ENCODE measurements around the gene TMEM185B.
"Not testable (repeated sequence)": the region's sequence is repeated elsewhere in the genome, so short reads cannot be mapped to it uniquely, and the experiment has no call there.

The TMEM185B gene

DNA sequence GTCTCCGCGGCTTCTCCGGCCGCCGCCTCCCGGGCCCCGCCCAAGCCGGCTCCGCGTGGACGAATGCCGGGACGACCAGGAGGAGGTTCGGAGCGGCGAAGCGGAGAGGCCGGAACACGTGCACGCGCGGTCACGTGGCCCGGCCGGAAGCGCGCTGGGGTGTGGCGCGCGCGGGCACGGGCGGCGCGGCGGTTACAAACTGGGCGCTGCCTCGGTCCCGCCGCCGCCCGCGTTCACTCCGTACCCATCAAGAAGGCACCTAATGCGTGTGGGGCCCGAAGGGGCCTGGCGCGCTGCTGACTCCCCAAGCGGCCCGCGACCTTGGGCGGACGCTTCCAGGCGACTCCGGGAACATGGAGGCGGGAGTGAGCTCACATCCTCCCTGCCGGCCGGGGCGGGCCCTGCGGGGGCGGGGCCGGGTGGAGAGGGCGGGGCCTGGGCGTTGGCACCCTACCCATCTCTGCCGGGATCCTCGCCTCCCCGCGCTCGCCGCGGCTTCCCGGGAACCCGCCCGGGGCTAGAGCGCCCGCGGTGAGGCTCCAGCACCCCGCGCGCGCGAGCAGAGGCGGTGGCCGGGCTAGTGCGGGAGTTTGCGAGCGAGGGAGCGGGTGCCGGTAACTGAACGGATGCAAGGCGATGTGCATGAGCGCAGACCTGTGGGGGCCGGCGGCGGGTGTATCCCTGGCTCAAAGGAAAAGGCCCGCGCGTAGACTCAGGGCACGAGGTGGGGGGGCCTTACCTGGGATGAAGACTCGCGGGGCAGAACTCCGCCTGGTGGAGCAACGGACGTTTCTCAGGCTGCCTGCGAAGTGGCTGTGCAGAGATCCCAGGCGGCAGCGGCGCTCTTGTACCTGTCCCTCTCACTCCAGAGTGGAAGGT is at the start of gene TMEM185B:
TSS of gene TMEM185B (minus strand) at position 367 of the 879 bp plus-strand sequence. CDS start 424 bp downstream, outside the sequence.
- peak within 1 kb of the TSS; percentile 61 for H3K4me3 ChIP-seq (ENCODE audit: low read length)
- H3K4me1 ChIP-seq (ENCODE audit: control insufficient read depth, insufficient read depth, low read length), result peaks cover 19% of the 10 kb centered on the region
- H3K9ac ChIP-seq (ENCODE audit: low read length), result peak within 1 kb of the TSS; percentile 71
- H3K36me3 ChIP-seq (ENCODE audit: control insufficient read depth, insufficient read depth, low read length), result no peaks in the 10 kb centered on the region
- H3K9me3 ChIP-seq (ENCODE audit: control insufficient read depth, low read length), result no peaks in the 10 kb centered on the region
- peaks cover 5% of the 10 kb centered on the region for H3K27me3 ChIP-seq (ENCODE audit: control insufficient read depth, insufficient read depth, low read length)

DNA sequence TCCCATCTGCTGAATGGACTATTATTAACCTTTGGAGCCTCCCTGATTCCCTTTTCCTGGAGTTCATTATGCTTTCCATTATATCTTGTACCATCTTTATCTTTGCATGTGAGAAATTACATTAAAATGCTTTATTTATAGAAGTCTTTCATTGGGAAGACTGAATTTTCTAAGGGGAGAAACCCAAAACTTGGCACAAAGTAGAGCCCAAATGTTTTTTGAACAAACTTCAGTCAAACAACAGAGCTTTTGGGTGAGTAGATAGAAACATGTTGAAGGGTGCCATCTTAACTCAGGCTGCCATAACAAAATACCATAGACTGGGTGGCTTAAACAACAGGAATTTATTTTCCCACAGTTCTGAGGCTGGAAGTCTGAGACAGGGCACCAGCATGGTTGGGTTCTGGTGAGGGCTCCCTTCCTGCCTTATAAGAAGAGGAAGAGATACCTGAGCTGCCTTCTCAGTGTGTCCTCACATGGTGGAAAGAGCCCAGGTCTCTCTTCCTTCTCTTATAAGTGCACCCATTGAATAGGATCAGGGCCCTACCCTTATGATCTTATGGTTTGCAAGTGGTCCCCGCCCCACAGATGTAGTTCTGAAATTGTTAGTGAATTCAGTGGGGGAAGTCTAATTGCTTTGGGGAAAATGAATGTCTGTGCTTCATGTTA is 48.6 kb upstream of the TMEM185B start:
- H3K9me3 ChIP-seq (ENCODE audit: control insufficient read depth, low read length), result no peaks in the 10 kb centered on the region
- H3K27me3 ChIP-seq (ENCODE audit: control insufficient read depth, insufficient read depth, low read length), result no peaks in the 10 kb centered on the region
- peaks cover 3% of the 10 kb centered on the region for H3K36me3 ChIP-seq (ENCODE audit: control insufficient read depth, insufficient read depth, low read length)
- no peak overlapping the region for H3K4me3 ChIP-seq (ENCODE audit: low read length)
- H3K9ac ChIP-seq (ENCODE audit: low read length), result no peak overlapping the region
- no peaks in the 10 kb centered on the region for H3K4me1 ChIP-seq (ENCODE audit: control insufficient read depth, insufficient read depth, low read length)

DNA sequence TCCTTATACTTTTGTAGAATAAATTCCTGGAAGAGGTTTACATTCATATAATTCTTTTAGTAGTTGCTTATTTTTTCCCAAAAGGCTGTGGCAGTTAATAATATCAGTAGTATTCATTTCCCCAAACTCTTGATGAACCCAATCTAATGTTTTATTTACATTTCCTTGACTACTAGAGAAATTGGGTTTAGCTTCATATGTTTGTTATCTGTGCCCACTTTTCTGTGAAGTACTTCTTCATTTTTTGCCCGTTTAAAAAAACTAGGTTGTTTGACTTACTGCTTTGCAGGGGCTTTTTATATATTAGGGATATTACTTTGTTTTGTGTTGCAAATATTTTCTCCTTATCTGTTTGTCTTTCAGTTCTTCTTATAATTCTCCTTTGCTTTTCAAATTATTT is 46.6 kb upstream of the TMEM185B start:
- Histone ChIP-seq H3K4me1 (ENCODE audit: control insufficient read depth, insufficient read depth, low read length) (no peaks in the 10 kb centered on the region), H3K36me3 (ENCODE audit: control insufficient read depth, insufficient read depth, low read length) (peaks cover 3% of the 10 kb centered on the region), H3K27me3 (ENCODE audit: control insufficient read depth, insufficient read depth, low read length) (no peaks in the 10 kb centered on the region), H3K4me3 (ENCODE audit: low read length) (no peak overlapping the region), H3K9me3 (ENCODE audit: control insufficient read depth, low read length) (no peaks in the 10 kb centered on the region), H3K9ac (ENCODE audit: low read length) (no peak overlapping the region)

DNA sequence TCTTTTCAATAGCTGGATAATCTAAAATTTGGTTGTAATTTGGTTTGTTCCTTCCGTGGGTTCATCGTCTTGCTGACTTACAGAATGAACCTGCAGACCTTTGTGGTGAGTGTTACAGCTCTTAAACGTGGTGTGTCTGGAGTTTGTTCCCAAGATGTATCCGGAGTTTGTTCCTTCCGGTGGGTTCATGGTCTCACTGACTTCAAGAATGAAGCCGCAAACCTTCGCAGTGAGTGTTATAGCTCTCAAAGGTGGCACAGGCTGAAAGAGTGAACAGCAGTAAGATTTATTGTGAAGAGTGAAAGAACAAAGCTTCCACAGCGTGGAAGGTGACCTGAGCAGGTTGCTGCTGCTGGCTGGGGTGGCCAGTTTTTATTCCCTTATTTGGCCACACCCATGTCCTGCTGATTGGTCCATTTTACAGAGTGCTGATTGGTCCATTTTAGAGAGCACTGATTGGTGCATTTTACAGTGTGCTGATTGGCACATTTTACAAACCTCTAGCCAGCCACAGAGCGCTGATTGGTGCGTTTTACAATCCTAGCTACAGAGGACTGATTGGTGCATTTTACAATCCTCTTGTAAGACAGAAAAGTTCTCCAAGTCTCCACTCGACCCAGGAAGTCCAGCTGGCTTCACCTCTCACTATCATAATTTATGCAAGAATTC is 46.0 kb upstream of the TMEM185B start:
- no peak overlapping the region for H3K4me3 ChIP-seq (ENCODE audit: low read length)
- no peak overlapping the region for H3K9ac ChIP-seq (ENCODE audit: low read length)
- H3K36me3 ChIP-seq (ENCODE audit: control insufficient read depth, insufficient read depth, low read length), result peaks cover 3% of the 10 kb centered on the region
- no peaks in the 10 kb centered on the region for H3K4me1 ChIP-seq (ENCODE audit: control insufficient read depth, insufficient read depth, low read length)
- H3K9me3 ChIP-seq (ENCODE audit: control insufficient read depth, low read length), result no peaks in the 10 kb centered on the region
- no peaks in the 10 kb centered on the region for H3K27me3 ChIP-seq (ENCODE audit: control insufficient read depth, insufficient read depth, low read length)

DNA sequence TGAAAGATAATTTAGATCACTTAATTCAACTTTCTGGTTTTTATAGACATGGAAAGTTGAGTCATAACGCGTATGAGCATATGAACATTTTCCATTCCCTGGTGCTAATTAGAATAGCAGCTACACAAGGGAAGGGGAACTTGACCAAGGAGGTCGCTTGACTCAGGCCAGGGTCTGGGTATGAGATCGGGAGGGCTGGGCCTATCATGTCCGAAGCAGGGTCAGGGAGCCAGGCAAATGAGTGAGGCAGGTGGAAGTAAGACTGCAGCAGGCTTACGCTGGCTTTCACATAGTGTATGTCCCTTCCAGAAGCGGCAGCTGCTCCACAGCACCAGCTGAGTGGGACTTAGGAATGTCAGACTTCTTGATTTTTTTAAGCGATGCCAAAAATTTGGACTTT is 44.1 kb upstream of the TMEM185B start:
- Histone ChIP-seq H3K4me3 (ENCODE audit: low read length) (no peak overlapping the region), H3K9ac (ENCODE audit: low read length) (no peak overlapping the region), H3K9me3 (ENCODE audit: control insufficient read depth, low read length) (no peaks in the 10 kb centered on the region), H3K4me1 (ENCODE audit: control insufficient read depth, insufficient read depth, low read length) (peaks cover 4% of the 10 kb centered on the region), H3K36me3 (ENCODE audit: control insufficient read depth, insufficient read depth, low read length) (peaks cover 3% of the 10 kb centered on the region), H3K27me3 (ENCODE audit: control insufficient read depth, insufficient read depth, low read length) (no peaks in the 10 kb centered on the region)

DNA sequence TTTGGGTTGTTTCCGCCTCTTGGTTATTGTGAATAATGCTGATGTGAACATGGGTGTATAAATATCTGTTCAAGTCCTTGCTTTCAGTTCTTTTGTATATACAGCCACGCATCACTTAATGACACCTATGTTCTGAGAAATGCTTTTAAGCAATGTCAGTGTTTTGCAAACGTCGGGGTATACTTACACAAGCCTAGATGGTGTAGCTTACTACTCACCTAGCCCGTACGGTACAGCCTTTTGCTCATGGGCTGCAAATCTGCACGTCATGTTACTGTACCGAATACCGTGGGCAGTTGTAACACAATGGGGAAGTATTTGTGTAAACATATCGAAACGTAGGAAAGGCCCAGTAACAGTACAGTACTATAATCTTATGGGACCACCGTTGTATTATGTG is 41.8 kb upstream of the TMEM185B start:
- Histone ChIP-seq H3K4me3 (ENCODE audit: low read length) (no peak overlapping the region), H3K9ac (ENCODE audit: low read length) (no peak overlapping the region), H3K4me1 (ENCODE audit: control insufficient read depth, insufficient read depth, low read length) (peaks cover 5% of the 10 kb centered on the region), H3K36me3 (ENCODE audit: control insufficient read depth, insufficient read depth, low read length) (peaks cover 3% of the 10 kb centered on the region), H3K27me3 (ENCODE audit: control insufficient read depth, insufficient read depth, low read length) (no peaks in the 10 kb centered on the region), H3K9me3 (ENCODE audit: control insufficient read depth, low read length) (peaks cover 5% of the 10 kb centered on the region)

DNA sequence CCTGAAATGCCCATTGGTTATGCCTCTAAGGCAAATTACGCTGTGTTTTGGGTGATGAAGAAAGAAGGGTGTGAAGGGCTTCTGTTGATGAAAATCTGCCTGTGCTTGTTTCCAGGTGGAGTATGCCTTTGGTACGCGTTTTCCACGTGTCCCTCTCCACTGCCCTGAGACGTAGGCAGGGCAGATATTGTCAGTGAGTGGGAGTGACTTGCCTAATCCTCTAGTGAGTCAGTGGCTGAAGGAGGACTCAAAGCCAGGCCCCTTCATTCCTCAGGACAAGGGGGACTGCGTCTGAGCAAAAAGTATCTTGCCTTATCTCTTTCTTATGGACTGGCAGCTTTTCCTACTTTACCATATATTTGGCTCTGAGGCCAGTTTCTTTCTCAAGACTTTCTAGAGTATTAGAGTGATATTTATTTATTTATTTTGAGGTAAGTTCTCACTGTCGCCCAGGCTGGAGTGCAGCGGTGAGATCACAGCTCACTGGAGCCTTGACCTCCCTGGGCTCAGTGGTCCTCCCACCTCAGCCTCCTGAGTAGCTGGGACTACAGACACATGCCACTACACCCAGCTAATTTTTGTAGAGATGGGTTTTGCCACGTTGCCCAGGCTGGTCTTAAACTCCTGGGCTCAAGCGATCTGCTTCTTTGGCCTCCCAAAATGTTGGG is 39.7 kb upstream of the TMEM185B start:
- Histone ChIP-seq H3K27me3 (ENCODE audit: control insufficient read depth, insufficient read depth, low read length) (no peaks in the 10 kb centered on the region), H3K4me3 (ENCODE audit: low read length) (no peak overlapping the region), H3K36me3 (ENCODE audit: control insufficient read depth, insufficient read depth, low read length) (no peaks in the 10 kb centered on the region), H3K9ac (ENCODE audit: low read length) (no peak overlapping the region), H3K9me3 (ENCODE audit: control insufficient read depth, low read length) (peaks cover 5% of the 10 kb centered on the region), H3K4me1 (ENCODE audit: control insufficient read depth, insufficient read depth, low read length) (peaks cover 5% of the 10 kb centered on the region)

DNA sequence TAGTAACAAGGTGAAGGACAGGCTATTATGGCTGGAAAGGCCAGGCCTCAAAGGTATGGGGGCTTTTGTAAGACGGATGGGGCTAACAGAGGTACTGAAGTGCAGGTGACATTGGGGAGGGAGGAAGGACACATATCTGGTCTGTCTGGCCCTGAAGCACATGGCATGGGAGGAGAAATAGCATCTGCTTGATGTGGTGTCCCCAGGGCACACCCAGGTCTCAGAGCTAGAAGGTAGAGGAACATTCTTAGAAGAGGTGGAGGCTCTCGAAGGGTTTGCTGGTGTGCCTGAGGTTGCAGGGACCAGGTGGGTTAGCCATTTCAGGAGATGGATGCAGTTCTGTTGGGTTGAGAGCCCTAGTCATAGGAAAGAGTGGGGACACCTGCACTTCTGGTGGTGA is 39.0 kb upstream of the TMEM185B start:
- no peak overlapping the region for H3K9ac ChIP-seq (ENCODE audit: low read length)
- H3K4me1 ChIP-seq (ENCODE audit: control insufficient read depth, insufficient read depth, low read length), result peaks cover 5% of the 10 kb centered on the region
- H3K36me3 ChIP-seq (ENCODE audit: control insufficient read depth, insufficient read depth, low read length), result no peaks in the 10 kb centered on the region
- H3K4me3 ChIP-seq (ENCODE audit: low read length), result no peak overlapping the region
- H3K9me3 ChIP-seq (ENCODE audit: control insufficient read depth, low read length), result peaks cover 5% of the 10 kb centered on the region
- no peaks in the 10 kb centered on the region for H3K27me3 ChIP-seq (ENCODE audit: control insufficient read depth, insufficient read depth, low read length)

DNA sequence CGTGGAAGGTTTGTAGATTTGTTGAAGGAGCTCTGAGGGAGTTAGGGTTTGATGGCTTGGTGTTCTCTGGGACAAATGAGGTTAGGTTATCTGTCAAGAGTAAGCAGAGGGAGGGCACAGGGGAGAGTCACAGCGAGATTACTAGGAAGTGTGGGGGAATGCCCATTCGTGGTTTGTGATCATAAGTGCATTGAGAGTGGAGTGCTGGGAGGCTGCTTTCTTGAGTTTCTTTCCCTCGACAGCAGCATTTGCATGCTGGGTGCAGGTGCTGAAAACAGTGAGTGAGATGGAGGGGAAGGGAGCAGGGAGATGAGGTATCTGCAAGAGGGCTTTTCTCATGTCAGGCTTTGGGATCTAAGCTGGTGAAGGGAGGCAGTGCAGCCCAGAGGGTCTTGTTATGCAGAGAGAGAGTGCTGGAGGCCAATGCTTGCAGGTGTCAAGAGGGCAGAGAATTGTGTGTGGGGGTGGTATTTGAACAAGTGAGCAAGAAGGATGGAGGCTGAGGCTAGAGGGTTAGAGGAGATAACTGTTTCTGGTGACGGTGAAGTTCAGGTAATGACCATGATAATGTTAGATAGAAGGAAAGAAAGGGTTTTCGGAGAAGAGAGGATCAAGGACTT is 38.3 kb upstream of the TMEM185B start:
- Histone ChIP-seq H3K9ac (ENCODE audit: low read length) (no peak overlapping the region), H3K27me3 (ENCODE audit: control insufficient read depth, insufficient read depth, low read length) (no peaks in the 10 kb centered on the region), H3K4me3 (ENCODE audit: low read length) (no peak overlapping the region), H3K36me3 (ENCODE audit: control insufficient read depth, insufficient read depth, low read length) (no peaks in the 10 kb centered on the region), H3K9me3 (ENCODE audit: control insufficient read depth, low read length) (peaks cover 5% of the 10 kb centered on the region), H3K4me1 (ENCODE audit: control insufficient read depth, insufficient read depth, low read length) (peaks cover 5% of the 10 kb centered on the region)

DNA sequence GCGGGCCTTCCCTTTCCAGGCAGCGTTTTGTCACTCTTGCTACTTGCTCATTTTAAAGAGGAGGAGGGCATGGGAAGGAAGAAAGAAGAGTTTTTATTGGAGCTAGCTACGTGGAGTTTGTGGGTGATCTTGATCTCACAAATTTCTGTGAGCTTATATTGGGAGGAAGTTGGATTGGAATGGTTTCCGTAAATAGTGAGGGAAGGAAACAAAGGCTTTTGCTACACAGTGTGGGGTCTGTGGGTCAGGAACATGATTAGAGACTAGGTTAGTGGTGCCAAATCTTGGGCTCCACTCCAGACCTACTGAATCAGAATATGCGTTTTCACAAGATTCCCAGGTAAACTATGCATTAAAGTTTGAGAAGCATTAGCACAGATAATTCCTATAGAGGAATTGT is 37.5 kb upstream of the TMEM185B start:
- peaks cover 5% of the 10 kb centered on the region for H3K4me1 ChIP-seq (ENCODE audit: control insufficient read depth, insufficient read depth, low read length)
- no peaks in the 10 kb centered on the region for H3K27me3 ChIP-seq (ENCODE audit: control insufficient read depth, insufficient read depth, low read length)
- no peak overlapping the region for H3K9ac ChIP-seq (ENCODE audit: low read length)
- H3K36me3 ChIP-seq (ENCODE audit: control insufficient read depth, insufficient read depth, low read length), result no peaks in the 10 kb centered on the region
- H3K9me3 ChIP-seq (ENCODE audit: control insufficient read depth, low read length), result peaks cover 5% of the 10 kb centered on the region
- no peak overlapping the region for H3K4me3 ChIP-seq (ENCODE audit: low read length)

DNA sequence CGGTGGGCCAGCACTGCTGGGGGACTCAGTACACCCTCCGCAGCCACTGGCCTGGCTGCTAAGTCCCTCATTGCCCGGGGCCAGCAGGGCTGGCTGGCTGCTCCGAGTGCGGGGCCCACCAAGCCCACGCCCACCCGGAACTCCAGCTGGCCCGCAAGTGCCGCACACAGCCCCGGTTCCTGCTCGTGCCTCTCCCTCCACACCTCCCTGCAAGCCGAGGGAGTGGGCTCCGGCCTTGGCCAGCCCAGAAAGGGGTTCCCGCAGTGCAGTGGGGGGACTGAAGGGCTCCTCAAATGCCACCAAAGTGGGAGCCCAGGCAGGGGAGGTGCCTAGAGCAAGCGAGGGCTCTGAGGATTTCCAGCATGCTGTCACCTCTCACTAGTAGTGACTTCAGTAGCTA is 36.7 kb upstream of the TMEM185B start:
- H3K36me3 ChIP-seq (ENCODE audit: control insufficient read depth, insufficient read depth, low read length); H3K9ac ChIP-seq (ENCODE audit: low read length); H3K4me1 ChIP-seq (ENCODE audit: control insufficient read depth, insufficient read depth, low read length); H3K4me3 ChIP-seq (ENCODE audit: low read length); H3K9me3 ChIP-seq (ENCODE audit: control insufficient read depth, low read length); H3K27me3 ChIP-seq (ENCODE audit: control insufficient read depth, insufficient read depth, low read length): not testable (repeated sequence)
